ENCODE measurements around the gene USP13. TPM values are rescaled to one million over a fixed set of nuclear protein-coding genes. Genes with fewer than 3 reads are reported as not detected.

The USP13 gene
- total RNA-seq, 2 experiments from 2014 or later, result 25.8 to 49.7 TPM

- intact Hi-C loops (cut with micrococcal nuclease; ENCODE audit: unreplicated experiment), result loop anchor here (5.0 kb wide), 1 partner anchor 116 kb away; no protein-coding TSS in a partner anchor
Measured at GRCh38 chr3:179646177-179646576, 6.7 kb upstream of the USP13 start.

DNA sequence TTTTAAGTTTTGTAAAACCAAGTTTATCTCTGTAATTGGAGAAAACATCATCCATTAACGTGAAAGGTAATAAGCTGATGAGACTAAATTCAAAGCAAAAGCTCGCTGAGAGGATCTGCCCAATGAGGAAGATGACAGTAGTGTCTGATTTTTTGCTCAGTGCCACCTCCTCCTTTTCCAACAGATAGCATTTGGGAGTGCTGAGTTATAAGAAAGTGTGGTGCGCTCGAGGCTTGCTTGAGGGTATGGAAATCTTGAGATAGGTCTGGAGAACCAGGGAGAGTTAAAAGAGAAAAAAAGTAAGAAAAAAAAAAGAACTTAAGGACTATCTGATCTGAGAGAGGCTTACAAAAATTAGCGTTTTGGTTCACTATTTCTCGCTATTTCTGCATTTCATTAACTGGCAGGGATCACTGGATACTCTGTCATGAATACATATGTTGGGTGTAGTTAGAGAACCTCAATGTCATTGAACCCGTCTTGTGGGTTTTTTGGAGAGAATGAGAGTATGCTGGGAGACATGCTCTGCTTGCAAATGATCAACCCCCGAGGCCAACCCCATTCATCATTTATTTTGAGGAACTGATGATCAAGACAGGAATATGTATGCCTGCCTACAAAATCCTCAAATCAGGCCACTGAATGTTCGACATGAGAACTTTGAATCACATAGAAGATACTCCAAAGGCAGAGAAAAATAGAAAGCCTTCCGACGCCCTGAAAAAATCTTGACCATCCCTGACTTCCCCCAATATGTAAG, 973 bp upstream of the USP13 start:
- Histone ChIP-seq H3K4me1 (ENCODE audit: insufficient read depth, low read length, poor library complexity, severe bottlenecking) (peaks cover 31% of the 10 kb centered on the region), H3K27ac (ENCODE audit: low read depth, low read length, poor library complexity, severe bottlenecking) (peak overlapping the region; percentile 81), H2AFZ (ENCODE audit: low read length) (peak overlapping the region; percentile 81; the same call in 1 of the 2 replicates), H3K4me3 (ENCODE audit: low read depth, low read length, poor library complexity, severe bottlenecking) (peak overlapping the region; percentile 96), H3K36me3 (ENCODE audit: insufficient read depth, low read length) (peaks cover 27% of the 10 kb centered on the region), H3K9me3 (ENCODE audit: low read length) (no peaks in the 10 kb centered on the region; the same call in 1 of the 2 replicates), H3K4me2 (ENCODE audit: low read length) (peak overlapping the region; percentile 79), H4K20me1 (ENCODE audit: insufficient read depth, low read length) (peaks cover 25% of the 10 kb centered on the region), H3K9me2 (ENCODE audit: insufficient read depth, low read length) (no peaks in the 10 kb centered on the region), H3K79me2 (ENCODE audit: insufficient read depth, low read depth, low read length) (peaks cover 35% of the 10 kb centered on the region)
- intact Hi-C loops (cut with micrococcal nuclease; ENCODE audit: unreplicated experiment), result loop anchor here (2.0 to 5.0 kb wide), 7 partner anchors 47 to 950 kb away; partner anchors contain the start of genes ACTL6A, MFN1, MRPL47 and NDUFB5
- peak; percentile 35 for DNase-seq (ENCODE audit: low spot score)
- CTCF ChIA-PET (ENCODE audit: unreplicated experiment), result interaction anchor here (1.2 kb wide), 1 partner anchor 9 kb away, joined by 3 read pairs; no protein-coding TSS in a partner anchor
- POLR2A ChIA-PET, result interaction anchor here (0.7 to 1.3 kb wide), 7 partner anchors 8 to 636 kb away, joined by 3 to 6 read pairs (median 3); partner anchors contain the start of gene NDUFB5
- no peak for TF ChIP-seq CTCF (conservative IDR thresholded peaks at IDR 0.05; ENCODE audit: low read length)
- no peak for TF ChIP-seq EZH2phosphoT487 (IDR thresholded peaks at IDR 0.05; ENCODE audit: borderline replicate concordance, low read depth, low read length)
- TSS peak; percentile 94 for BruUV-seq (replicated peaks)

More at GRCh38 chr3:179646177-179646576, 6.7 kb upstream of the USP13 start:
- no TSS peak for BruUV-seq (replicated peaks)
- Histone ChIP-seq H3K36me3 (ENCODE audit: insufficient read depth, low read length) (no peaks in the 10 kb centered on the region), H3K4me1 (ENCODE audit: insufficient read depth, low read length, poor library complexity, severe bottlenecking) (peaks cover 1% of the 10 kb centered on the region), H2AFZ (ENCODE audit: low read length) (no peak overlapping the region), H3K9me3 (ENCODE audit: low read length) (no peaks in the 10 kb centered on the region), H4K20me1 (ENCODE audit: insufficient read depth, low read length) (no peaks in the 10 kb centered on the region), H3K27ac (ENCODE audit: low read depth, low read length, poor library complexity, severe bottlenecking) (no peak overlapping the region), H3K9me2 (ENCODE audit: insufficient read depth, low read length) (no peaks in the 10 kb centered on the region), H3K4me3 (ENCODE audit: low read depth, low read length, poor library complexity, severe bottlenecking) (no peak overlapping the region), H3K79me2 (ENCODE audit: insufficient read depth, low read depth, low read length) (no peaks in the 10 kb centered on the region), H3K4me2 (ENCODE audit: low read length) (no peak overlapping the region)
- no peak for DNase-seq (ENCODE audit: low spot score)
- no peak for TF ChIP-seq EZH2phosphoT487 (IDR thresholded peaks at IDR 0.05; ENCODE audit: borderline replicate concordance, low read depth, low read length)
- TF ChIP-seq CTCF (conservative IDR thresholded peaks at IDR 0.05; ENCODE audit: low read length), result no peak
- ChIA-PET CTCF (ENCODE audit: unreplicated experiment) (no interaction called here), POLR2A (interaction anchor here (0.6 kb wide), 1 partner anchor 282 kb away, joined by 3 read pairs; no protein-coding TSS in a partner anchor)

Data from OCI-LY7 (cell line).